Common myeloid progenitor, CD34-positive (primary cell): Measurements from ENCODE around the gene SLC45A2.

Experiments used
- CTCF ChIA-PET: fragments of 350-600 bp; sonication (Branson Sonifier 250); formaldehyde crosslinking; loops from one replicate; lab custom pipeline; 2021; ENCODE audit warnings: antibody characterized with exemption; lab: Charles Lee
- POLR2A ChIA-PET: fragments of 350-600 bp; sonication (Branson Sonifier 250); formaldehyde crosslinking; loops from one replicate; lab custom pipeline; 2021; ENCODE audit warnings: antibody characterized with exemption; lab: Charles Lee
- DNase-seq, 3 donors: peaks; one replicate each; pipeline versions ENCODE4 v3.0.0 to v3.0.0-alpha.2; 2013
- H3K27ac ChIP-seq, 2 experiments: 1 replicate in 1 of 2; 2 replicates in 1 of 2; pipeline ENCODE4 v1.7.0; 2013; ENCODE audit warnings: inconsistent platforms in 2 of 2, low read length in 2 of 2, mild to moderate bottlenecking in 2 of 2, low read depth in 1 of 2, moderate library complexity in 1 of 2; ENCODE audit not compliant: severe bottlenecking in 2 of 2, insufficient read depth in 1 of 2, poor library complexity in 1 of 2
- H3K27me3 ChIP-seq, 5 experiments: replicated peaks in 2 of 5; 1 replicate in 3 of 5; 2 replicates in 2 of 5; pipeline versions ENCODE4 v1.6.1 to v1.7.0; 2013; ENCODE audit warnings: low read length in 4 of 5, mild to moderate bottlenecking in 2 of 5, moderate library complexity in 2 of 5, inconsistent platforms in 1 of 5; ENCODE audit not compliant: insufficient read depth in 5 of 5, control insufficient read depth in 4 of 5
- H3K36me3 ChIP-seq, 4 experiments: 1 replicate in 2 of 4; 2 replicates in 2 of 4; pipeline versions ENCODE4 v1.6.1 to v1.7.0; 2013; ENCODE audit warnings: low read length in 3 of 4, control low read depth in 1 of 4, mild to moderate bottlenecking in 1 of 4; ENCODE audit not compliant: control insufficient read depth in 4 of 4, insufficient read depth in 4 of 4
- H3K4me1 ChIP-seq, 4 experiments: 1 replicate in 3 of 4; 2 replicates in 1 of 4; pipeline versions ENCODE4 v1.6.1 to v1.7.1; 2013; ENCODE audit warnings: low read length in 3 of 4, mild to moderate bottlenecking in 3 of 4, control low read depth in 1 of 4, inconsistent platforms in 1 of 4, moderate library complexity in 1 of 4; ENCODE audit not compliant: control insufficient read depth in 4 of 4, insufficient read depth in 4 of 4; ENCODE audit errors: control extremely low read depth in 1 of 4
- H3K4me3 ChIP-seq, 7 experiments: 1 replicate in 4 of 7; 2 replicates in 3 of 7; pipeline versions ENCODE4 v1.5.1 to v1.7.0; 2013; ENCODE audit warnings: mild to moderate bottlenecking in 7 of 7, low read length in 6 of 7, moderate library complexity in 6 of 7, inconsistent platforms in 2 of 7, low read depth in 2 of 7, control low read depth in 1 of 7; ENCODE audit not compliant: insufficient read depth in 4 of 7, control insufficient read depth in 1 of 7; ENCODE audit errors: extremely low read depth in 1 of 7
- H3K9me3 ChIP-seq, 5 experiments: 1 replicate in 4 of 5; 2 replicates in 1 of 5; pipeline versions ENCODE4 v1.6.1 to v1.7.1; 2013; ENCODE audit warnings: low read length in 4 of 5, mild to moderate bottlenecking in 2 of 5, inconsistent platforms in 1 of 5, low read depth in 1 of 5, moderate library complexity in 1 of 5; ENCODE audit not compliant: control insufficient read depth in 4 of 5, insufficient read depth in 2 of 5; ENCODE audit errors: control extremely low read depth in 1 of 5
- WGBS: methylation state at CpG from one replicate; pipeline ENCODE4 v1.1.5; 2013; ENCODE audit not compliant: insufficient coverage; 5-methylcytosine and 5-hydroxymethylcytosine counted together

The SLC45A2 gene

DNA sequence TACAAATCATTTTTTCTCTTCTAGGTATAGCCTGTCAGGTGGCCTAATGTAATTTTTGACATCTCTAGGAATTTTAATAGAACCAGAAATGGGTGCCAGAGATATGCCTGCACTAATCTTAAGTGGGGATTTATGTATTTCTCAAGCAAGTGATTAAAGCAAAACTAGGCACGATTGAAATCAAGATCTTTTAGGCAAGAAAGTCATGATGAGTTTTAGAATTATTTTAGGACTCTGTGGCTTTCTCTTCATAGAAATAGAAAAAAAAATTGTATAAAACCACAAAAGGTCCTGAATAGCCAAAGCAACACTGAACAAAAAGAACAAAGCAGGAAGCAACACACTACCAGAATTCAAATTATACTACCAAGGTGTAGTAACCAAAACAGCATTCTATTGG is 24.3 kb upstream of the SLC45A2 start:
- CTCF ChIA-PET: no interaction called here
- H3K27ac ChIP-seq: peak overlapping the region; percentile 81 to 91
- peaks cover 4 to 10% (median 9%) of the 10 kb centered on the region in 4 experiments for H3K36me3 ChIP-seq
- H3K9me3 ChIP-seq: no peaks in the 10 kb centered on the region
- no CpG with 5 or more reads among the region's 1 CpG for WGBS
- H3K4me3 ChIP-seq: peak overlapping the region in 6 of 7 experiments; percentile 62 to 99 (median 92)
- POLR2A ChIA-PET: no interaction called here
- H3K27me3 ChIP-seq: no peaks in the 10 kb centered on the region
- DNase-seq: peak; percentile 12 to 46 (median 35)
- peaks cover 13 to 30% (median 20%) of the 10 kb centered on the region in 4 experiments for H3K4me1 ChIP-seq

DNA sequence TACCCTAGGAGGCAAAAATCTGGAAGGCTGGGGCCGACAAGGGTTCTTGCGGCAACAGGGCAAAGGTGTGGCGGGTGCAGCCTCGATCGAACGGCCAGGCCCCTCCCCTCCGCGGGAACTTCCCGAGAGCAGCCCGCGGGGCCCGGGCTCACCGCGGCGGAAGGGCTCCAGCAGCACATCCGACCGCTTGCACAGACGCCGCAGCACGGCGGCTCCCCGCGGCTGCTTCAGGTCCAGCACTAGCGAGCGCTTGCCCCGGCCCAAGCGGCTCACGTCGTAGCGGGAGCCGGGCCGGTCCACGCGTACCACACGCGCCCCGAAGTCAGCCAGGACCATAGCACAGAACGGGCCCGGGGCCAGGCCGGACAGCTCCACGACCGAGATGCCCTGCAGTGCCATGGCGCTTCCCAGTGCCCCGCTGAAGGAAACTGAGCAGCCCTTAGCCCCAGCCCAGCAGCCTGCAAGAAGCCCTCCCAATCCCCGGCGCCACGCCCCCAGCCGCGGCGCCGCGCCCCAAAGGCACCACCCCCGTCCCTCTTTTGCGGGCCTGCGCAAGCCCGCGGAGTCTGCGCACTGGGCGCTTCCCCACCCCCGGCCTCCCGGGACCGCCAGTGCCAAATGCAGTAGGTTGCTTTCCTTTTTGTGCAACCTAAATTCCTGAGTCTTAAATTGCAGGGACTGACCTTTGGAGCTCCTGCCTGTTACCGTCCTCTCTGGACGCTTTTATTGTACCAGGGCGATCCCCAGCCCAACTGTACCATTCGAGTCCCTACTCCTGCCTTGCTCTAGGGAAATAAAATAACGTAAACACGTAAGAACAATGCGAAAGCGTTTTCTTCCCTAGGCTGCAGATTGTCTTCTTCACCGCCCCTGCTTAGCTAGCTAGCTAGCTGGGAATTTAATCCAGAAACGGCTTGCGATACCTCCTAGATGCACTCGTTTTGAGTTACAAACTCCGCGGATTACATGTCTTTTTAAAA is 23.4 kb upstream of the SLC45A2 start, which contains the start of gene AMACR:
TSS of gene AMACR (minus strand) at position 430 of the 980 bp plus-strand sequence. CDS start at position 399, 31 bp downstream.
- ChIA-PET POLR2A (interaction anchor here (0.5 kb wide), 1 partner anchor 70 kb away, joined by 4 read pairs; no protein-coding TSS in a partner anchor), CTCF (interaction anchor here (0.6 to 1.4 kb wide), 2 partner anchors 10 to 1729 kb away, joined by 3 read pairs; no protein-coding TSS in a partner anchor)
- Histone ChIP-seq H3K36me3 (peaks cover 6 to 15% (median 12%) of the 10 kb centered on the region in 4 experiments), H3K4me1 (peaks cover 13 to 30% (median 20%) of the 10 kb centered on the region in 4 experiments), H3K27ac (peak within 1 kb of the TSS; percentile 81 to 91), H3K4me3 (peak within 1 kb of the TSS; percentile 62 to 99 (median 91)), H3K27me3 (no peaks in the 10 kb centered on the region), H3K9me3 (no peaks in the 10 kb centered on the region)
- 1% methylated on average over 58 of the region's 76 CpGs for WGBS
- peak; percentile 91 to 96 (median 93) for DNase-seq

GRCh38 chr5:34007201-34007620 is 22.7 kb upstream of the SLC45A2 start:
- WGBS: 0% methylated on average over 10 of the region's 11 CpGs
- ChIA-PET POLR2A (interaction anchor here (0.5 kb wide), 1 partner anchor 71 kb away, joined by 4 read pairs; no protein-coding TSS in a partner anchor), CTCF (interaction anchor here (1.4 kb wide), 1 partner anchor 10 kb away, joined by 3 read pairs; no protein-coding TSS in a partner anchor)
- H3K4me3 ChIP-seq: peak overlapping the region; percentile 62 to 99 (median 91)
- DNase-seq: peak in 1 of 3 donors; percentile 20
- no peaks in the 10 kb centered on the region for H3K9me3 ChIP-seq
- H3K27ac ChIP-seq: peak overlapping the region; percentile 64 to 91
- peaks cover 6 to 22% (median 17%) of the 10 kb centered on the region in 4 experiments for H3K36me3 ChIP-seq
- no peaks in the 10 kb centered on the region for H3K27me3 ChIP-seq
- H3K4me1 ChIP-seq: peaks cover 13 to 30% (median 20%) of the 10 kb centered on the region in 4 experiments

DNA sequence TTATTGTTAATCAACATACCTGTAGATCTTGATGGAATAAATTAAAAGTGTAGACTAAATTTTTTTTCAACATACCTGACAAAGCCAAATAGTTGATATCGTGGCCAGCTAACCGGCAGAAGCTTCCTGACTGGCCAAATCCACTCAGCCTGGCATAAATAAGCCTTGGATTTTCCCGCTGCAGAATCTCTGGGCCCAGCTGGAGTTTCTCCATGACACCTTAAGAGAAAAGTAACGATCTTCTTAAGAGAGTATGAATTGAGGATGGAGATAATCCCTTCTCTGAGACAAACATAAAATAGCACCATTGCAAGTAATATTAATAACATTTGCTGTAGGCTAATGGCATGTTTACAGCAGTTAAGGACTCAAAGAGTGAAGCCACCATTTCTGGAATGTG is 21.2 kb upstream of the SLC45A2 start:
- Histone ChIP-seq H3K36me3 (peaks cover 6 to 30% (median 17%) of the 10 kb centered on the region in 4 experiments), H3K9me3 (no peaks in the 10 kb centered on the region), H3K4me3 (no peak overlapping the region), H3K27ac (no peak overlapping the region), H3K27me3 (no peaks in the 10 kb centered on the region), H3K4me1 (peaks cover 13 to 30% (median 20%) of the 10 kb centered on the region in 4 experiments)
- no peak for DNase-seq
- CTCF ChIA-PET: interaction anchor here (0.7 to 1.0 kb wide), 3 partner anchors 15 to 36 kb away, joined by 3 to 4 read pairs (median 3); no protein-coding TSS in a partner anchor
- 100% methylated on average over 3 of the region's 4 CpGs for WGBS
- POLR2A ChIA-PET: no interaction called here

DNA sequence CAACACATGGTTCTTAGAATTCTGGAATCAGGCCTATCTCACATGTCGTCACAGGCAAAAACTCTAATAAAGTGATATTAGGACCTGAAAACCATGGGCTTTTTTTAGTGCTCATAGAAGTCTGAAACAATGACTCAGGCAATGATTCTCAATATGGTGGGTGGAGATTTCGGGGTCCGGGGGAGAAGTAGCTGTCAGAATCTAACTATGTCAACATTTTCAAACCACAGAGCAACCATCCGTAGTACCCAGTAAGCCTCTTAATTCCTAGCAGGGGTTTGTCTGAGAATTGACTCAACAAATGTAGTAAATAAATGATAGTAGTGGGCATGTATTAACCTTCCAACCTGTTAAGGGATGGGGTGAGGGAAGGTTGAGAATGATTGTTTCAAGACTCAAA is 20.7 kb upstream of the SLC45A2 start:
- ChIA-PET CTCF (interaction anchor here (0.9 kb wide), 1 partner anchor 36 kb away, joined by 3 read pairs; no protein-coding TSS in a partner anchor), POLR2A (no interaction called here)
- peaks cover 13 to 30% (median 20%) of the 10 kb centered on the region in 4 experiments for H3K4me1 ChIP-seq
- H3K27me3 ChIP-seq: no peaks in the 10 kb centered on the region
- no peak for DNase-seq
- H3K27ac ChIP-seq: no peak overlapping the region
- WGBS: 100% methylated on average over 2 of the region's 4 CpGs
- H3K9me3 ChIP-seq: no peaks in the 10 kb centered on the region
- peaks cover 6 to 30% (median 17%) of the 10 kb centered on the region in 4 experiments for H3K36me3 ChIP-seq
- H3K4me3 ChIP-seq: no peak overlapping the region

DNA sequence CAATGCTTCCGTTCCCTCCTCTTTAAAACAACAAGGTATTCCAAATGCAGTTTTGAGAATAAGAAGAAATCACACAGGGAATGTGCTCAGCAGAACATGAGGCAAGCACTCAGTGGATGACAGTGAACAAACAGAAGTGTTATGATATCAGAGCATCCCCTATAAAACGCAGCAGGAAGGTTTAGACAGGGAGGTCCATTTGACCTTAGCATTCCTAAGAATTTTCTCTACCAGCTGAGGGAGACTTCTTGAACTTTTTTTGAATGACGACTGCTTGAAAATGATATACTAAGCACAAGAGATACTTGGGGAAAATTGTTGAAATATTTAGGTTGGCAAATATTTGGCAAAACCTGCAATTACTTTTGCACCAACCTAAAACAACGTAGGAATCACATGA is 19.4 kb upstream of the SLC45A2 start:
- no peak overlapping the region for H3K4me3 ChIP-seq
- H3K9me3 ChIP-seq: no peaks in the 10 kb centered on the region
- DNase-seq: no peak
- CTCF ChIA-PET: no interaction called here
- H3K4me1 ChIP-seq: peaks cover 7 to 17% (median 12%) of the 10 kb centered on the region in 4 experiments
- WGBS: 100% methylated on average over 3 of the region's 4 CpGs
- H3K27me3 ChIP-seq: no peaks in the 10 kb centered on the region
- no peak overlapping the region for H3K27ac ChIP-seq
- POLR2A ChIA-PET: no interaction called here
- H3K36me3 ChIP-seq: peaks cover 6 to 30% (median 19%) of the 10 kb centered on the region in 4 experiments
